ENCODE results near the gene ITIH1.

DNA sequence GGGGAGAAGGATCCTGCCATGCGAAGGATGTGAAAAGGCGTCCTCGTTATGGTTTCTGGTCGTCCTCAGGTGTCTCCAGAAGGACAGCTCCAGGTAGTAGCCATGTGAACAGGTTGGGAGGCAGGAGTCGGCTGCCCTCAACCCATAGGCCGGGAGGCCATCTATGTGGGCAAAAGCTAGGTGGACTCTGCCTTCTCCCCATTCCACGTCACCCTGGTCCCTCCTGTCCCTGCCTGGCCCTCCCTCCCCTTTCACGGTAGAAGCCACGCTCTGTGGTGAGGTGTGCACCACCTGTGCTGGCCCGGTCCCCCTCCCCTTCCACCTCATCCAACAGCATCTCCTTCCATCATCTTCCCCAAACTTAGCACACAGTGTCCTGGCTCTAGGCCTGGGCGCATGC is 33.5 kb downstream of the ITIH1 start:
- TF ChIP-seq, protein P1, sequence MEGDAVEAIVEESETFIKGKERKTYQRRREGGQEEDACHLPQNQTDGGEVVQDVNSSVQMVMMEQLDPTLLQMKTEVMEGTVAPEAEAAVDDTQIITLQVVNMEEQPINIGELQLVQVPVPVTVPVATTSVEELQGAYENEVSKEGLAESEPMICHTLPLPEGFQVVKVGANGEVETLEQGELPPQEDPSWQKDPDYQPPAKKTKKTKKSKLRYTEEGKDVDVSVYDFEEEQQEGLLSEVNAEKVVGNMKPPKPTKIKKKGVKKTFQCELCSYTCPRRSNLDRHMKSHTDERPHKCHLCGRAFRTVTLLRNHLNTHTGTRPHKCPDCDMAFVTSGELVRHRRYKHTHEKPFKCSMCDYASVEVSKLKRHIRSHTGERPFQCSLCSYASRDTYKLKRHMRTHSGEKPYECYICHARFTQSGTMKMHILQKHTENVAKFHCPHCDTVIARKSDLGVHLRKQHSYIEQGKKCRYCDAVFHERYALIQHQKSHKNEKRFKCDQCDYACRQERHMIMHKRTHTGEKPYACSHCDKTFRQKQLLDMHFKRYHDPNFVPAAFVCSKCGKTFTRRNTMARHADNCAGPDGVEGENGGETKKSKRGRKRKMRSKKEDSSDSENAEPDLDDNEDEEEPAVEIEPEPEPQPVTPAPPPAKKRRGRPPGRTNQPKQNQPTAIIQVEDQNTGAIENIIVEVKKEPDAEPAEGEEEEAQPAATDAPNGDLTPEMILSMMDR (IDR thresholded peaks at IDR 0.05), result no peak
- no peak for TF ChIP-seq TP53 (CRISPR knock-in tag; IDR thresholded peaks at IDR 0.05)
- no peak for TF ChIP-seq RAD21 (conservative IDR thresholded peaks at IDR 0.05 in 1 of 2, IDR thresholded peaks at IDR 0.05 in 1 of 2)
- TF ChIP-seq, protein P2, sequence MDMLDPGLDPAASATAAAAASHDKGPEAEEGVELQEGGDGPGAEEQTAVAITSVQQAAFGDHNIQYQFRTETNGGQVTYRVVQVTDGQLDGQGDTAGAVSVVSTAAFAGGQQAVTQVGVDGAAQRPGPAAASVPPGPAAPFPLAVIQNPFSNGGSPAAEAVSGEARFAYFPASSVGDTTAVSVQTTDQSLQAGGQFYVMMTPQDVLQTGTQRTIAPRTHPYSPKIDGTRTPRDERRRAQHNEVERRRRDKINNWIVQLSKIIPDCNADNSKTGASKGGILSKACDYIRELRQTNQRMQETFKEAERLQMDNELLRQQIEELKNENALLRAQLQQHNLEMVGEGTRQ (IDR thresholded peaks at IDR 0.05), result no peak
- no peak for TF ChIP-seq CHD2 (IDR thresholded peaks at IDR 0.05; ENCODE audit: low read length, partially characterized antibody)
- no peak for TF ChIP-seq POLR2A (IDR thresholded peaks at IDR 0.05; ENCODE audit: low read length)
- no peak for TF ChIP-seq HEYL (CRISPR knock-in tag; IDR thresholded peaks at IDR 0.05)
- TF ChIP-seq, protein P3, sequence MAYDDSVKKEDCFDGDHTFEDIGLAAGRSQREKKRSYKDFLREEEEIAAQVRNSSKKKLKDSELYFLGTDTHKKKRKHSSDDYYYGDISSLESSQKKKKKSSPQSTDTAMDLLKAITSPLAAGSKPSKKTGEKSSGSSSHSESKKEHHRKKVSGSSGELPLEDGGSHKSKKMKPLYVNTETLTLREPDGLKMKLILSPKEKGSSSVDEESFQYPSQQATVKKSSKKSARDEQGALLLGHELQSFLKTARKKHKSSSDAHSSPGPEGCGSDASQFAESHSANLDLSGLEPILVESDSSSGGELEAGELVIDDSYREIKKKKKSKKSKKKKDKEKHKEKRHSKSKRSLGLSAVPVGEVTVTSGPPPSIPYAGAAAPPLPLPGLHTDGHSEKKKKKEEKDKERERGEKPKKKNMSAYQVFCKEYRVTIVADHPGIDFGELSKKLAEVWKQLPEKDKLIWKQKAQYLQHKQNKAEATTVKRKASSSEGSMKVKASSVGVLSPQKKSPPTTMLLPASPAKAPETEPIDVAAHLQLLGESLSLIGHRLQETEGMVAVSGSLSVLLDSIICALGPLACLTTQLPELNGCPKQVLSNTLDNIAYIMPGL (CRISPR knock-in tag; IDR thresholded peaks at IDR 0.05; ENCODE audit: borderline replicate concordance), result no peak
- no peak for TF ChIP-seq GATA3 (IDR thresholded peaks at IDR 0.05; ENCODE audit: borderline replicate concordance)
- TF ChIP-seq EP300 (IDR thresholded peaks at IDR 0.05), result no peak
- TF ChIP-seq, protein P4, sequence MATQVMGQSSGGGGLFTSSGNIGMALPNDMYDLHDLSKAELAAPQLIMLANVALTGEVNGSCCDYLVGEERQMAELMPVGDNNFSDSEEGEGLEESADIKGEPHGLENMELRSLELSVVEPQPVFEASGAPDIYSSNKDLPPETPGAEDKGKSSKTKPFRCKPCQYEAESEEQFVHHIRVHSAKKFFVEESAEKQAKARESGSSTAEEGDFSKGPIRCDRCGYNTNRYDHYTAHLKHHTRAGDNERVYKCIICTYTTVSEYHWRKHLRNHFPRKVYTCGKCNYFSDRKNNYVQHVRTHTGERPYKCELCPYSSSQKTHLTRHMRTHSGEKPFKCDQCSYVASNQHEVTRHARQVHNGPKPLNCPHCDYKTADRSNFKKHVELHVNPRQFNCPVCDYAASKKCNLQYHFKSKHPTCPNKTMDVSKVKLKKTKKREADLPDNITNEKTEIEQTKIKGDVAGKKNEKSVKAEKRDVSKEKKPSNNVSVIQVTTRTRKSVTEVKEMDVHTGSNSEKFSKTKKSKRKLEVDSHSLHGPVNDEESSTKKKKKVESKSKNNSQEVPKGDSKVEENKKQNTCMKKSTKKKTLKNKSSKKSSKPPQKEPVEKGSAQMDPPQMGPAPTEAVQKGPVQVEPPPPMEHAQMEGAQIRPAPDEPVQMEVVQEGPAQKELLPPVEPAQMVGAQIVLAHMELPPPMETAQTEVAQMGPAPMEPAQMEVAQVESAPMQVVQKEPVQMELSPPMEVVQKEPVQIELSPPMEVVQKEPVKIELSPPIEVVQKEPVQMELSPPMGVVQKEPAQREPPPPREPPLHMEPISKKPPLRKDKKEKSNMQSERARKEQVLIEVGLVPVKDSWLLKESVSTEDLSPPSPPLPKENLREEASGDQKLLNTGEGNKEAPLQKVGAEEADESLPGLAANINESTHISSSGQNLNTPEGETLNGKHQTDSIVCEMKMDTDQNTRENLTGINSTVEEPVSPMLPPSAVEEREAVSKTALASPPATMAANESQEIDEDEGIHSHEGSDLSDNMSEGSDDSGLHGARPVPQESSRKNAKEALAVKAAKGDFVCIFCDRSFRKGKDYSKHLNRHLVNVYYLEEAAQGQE (IDR thresholded peaks at IDR 0.05), result no peak

All from A549 (cell line).